IPS-20b (cell line): ENCODE results near the gene TAOK2.

ENCODE experiments used
- H3K27ac ChIP-seq: one replicate; pipeline ENCODE4 v1.5.1; 2013; ENCODE audit warnings: low read length
- H3K27me3 ChIP-seq: 2 replicates; pipeline ENCODE4 v1.6.1; 2013; ENCODE audit warnings: mild to moderate bottlenecking, low read length, inconsistent platforms; ENCODE audit not compliant: insufficient read depth
- H3K36me3 ChIP-seq: 2 replicates; pipeline ENCODE4 v1.6.1; 2013; ENCODE audit warnings: low read depth, mild to moderate bottlenecking, inconsistent platforms, low read length, moderate library complexity; ENCODE audit not compliant: insufficient read depth
- H3K4me1 ChIP-seq: 2 replicates; pipeline ENCODE4 v1.6.1; 2013; ENCODE audit warnings: mild to moderate bottlenecking, control low read depth, inconsistent platforms, low read length, moderate library complexity; ENCODE audit not compliant: insufficient read depth
- H3K4me3 ChIP-seq: 2 replicates; pipeline ENCODE4 v1.5.1; 2013; ENCODE audit warnings: mild to moderate bottlenecking, low read length, inconsistent platforms
- H3K9ac ChIP-seq: 2 replicates; pipeline ENCODE4 v1.6.1; 2013; ENCODE audit warnings: low read depth, mild to moderate bottlenecking, inconsistent platforms, low read length, moderate library complexity
- H3K9me3 ChIP-seq: 2 replicates; pipeline ENCODE4 v1.6.1; 2013; ENCODE audit warnings: mild to moderate bottlenecking, low read depth, low read length, inconsistent platforms; ENCODE audit not compliant: insufficient read depth

The TAOK2 gene

GRCh38 chr16:29983420-29984136 is 9.9 kb downstream of the TAOK2 start:
- Histone ChIP-seq H3K4me3 (no peak overlapping the region), H3K27me3 (no peaks in the 10 kb centered on the region), H3K36me3 (peaks cover 92% of the 10 kb centered on the region), H3K9ac (no peak overlapping the region), H3K9me3 (no peaks in the 10 kb centered on the region), H3K4me1 (no peaks in the 10 kb centered on the region), H3K27ac (no peak overlapping the region)

GRCh38 chr16:29984137-29984763 is 10.6 kb downstream of the TAOK2 start:
- H3K27ac ChIP-seq, result no peak overlapping the region
- no peak overlapping the region for H3K9ac ChIP-seq
- H3K4me1 ChIP-seq, result no peaks in the 10 kb centered on the region
- H3K36me3 ChIP-seq, result peaks cover 91% of the 10 kb centered on the region
- H3K9me3 ChIP-seq, result no peaks in the 10 kb centered on the region
- H3K27me3 ChIP-seq, result no peaks in the 10 kb centered on the region
- H3K4me3 ChIP-seq, result no peak overlapping the region

- H3K4me1 ChIP-seq, result no peaks in the 10 kb centered on the region
- H3K36me3 ChIP-seq, result peaks cover 91% of the 10 kb centered on the region
- no peak overlapping the region for H3K27ac ChIP-seq
- H3K9ac ChIP-seq, result no peak overlapping the region
- H3K27me3 ChIP-seq, result no peaks in the 10 kb centered on the region
- H3K9me3 ChIP-seq, result no peaks in the 10 kb centered on the region
- no peak overlapping the region for H3K4me3 ChIP-seq
Observed at GRCh38 chr16:29984764-29985147, 11.1 kb downstream of the TAOK2 start.

- H3K9me3 ChIP-seq, result no peaks in the 10 kb centered on the region
- no peak overlapping the region for H3K9ac ChIP-seq
- H3K4me1 ChIP-seq, result no peaks in the 10 kb centered on the region
- peaks cover 91% of the 10 kb centered on the region for H3K36me3 ChIP-seq
- no peak overlapping the region for H3K27ac ChIP-seq
- no peaks in the 10 kb centered on the region for H3K27me3 ChIP-seq
- no peak overlapping the region for H3K4me3 ChIP-seq
Observed at GRCh38 chr16:29985271-29985811, 11.7 kb downstream of the TAOK2 start.

- Histone ChIP-seq H3K9ac (no peak overlapping the region), H3K4me1 (no peaks in the 10 kb centered on the region), H3K27me3 (no peaks in the 10 kb centered on the region), H3K4me3 (no peak overlapping the region), H3K9me3 (no peaks in the 10 kb centered on the region), H3K36me3 (peaks cover 86% of the 10 kb centered on the region), H3K27ac (no peak overlapping the region)
Observed at GRCh38 chr16:29986231-29986630, 12.6 kb downstream of the TAOK2 start.

GRCh38 chr16:29986931-29987330 is 13.3 kb downstream of the TAOK2 start:
- no peak overlapping the region for H3K27ac ChIP-seq
- no peaks in the 10 kb centered on the region for H3K27me3 ChIP-seq
- H3K4me1 ChIP-seq, result no peaks in the 10 kb centered on the region
- H3K9ac ChIP-seq, result no peak overlapping the region
- peaks cover 80% of the 10 kb centered on the region for H3K36me3 ChIP-seq
- no peak overlapping the region for H3K4me3 ChIP-seq
- H3K9me3 ChIP-seq, result no peaks in the 10 kb centered on the region

GRCh38 chr16:29987371-29988085 is 13.9 kb downstream of the TAOK2 start:
- no peaks in the 10 kb centered on the region for H3K4me1 ChIP-seq
- H3K9me3 ChIP-seq, result no peaks in the 10 kb centered on the region
- no peak overlapping the region for H3K9ac ChIP-seq
- no peak overlapping the region for H3K27ac ChIP-seq
- no peak overlapping the region for H3K4me3 ChIP-seq
- H3K27me3 ChIP-seq, result no peaks in the 10 kb centered on the region
- peaks cover 80% of the 10 kb centered on the region for H3K36me3 ChIP-seq

GRCh38 chr16:29988346-29989075 is 14.8 kb downstream of the TAOK2 start:
- Histone ChIP-seq H3K9me3 (no peaks in the 10 kb centered on the region), H3K27me3 (no peaks in the 10 kb centered on the region), H3K4me3 (no peak overlapping the region), H3K36me3 (peaks cover 80% of the 10 kb centered on the region), H3K9ac (no peak overlapping the region), H3K4me1 (no peaks in the 10 kb centered on the region), H3K27ac (no peak overlapping the region)

- peaks cover 73% of the 10 kb centered on the region for H3K36me3 ChIP-seq
- no peaks in the 10 kb centered on the region for H3K27me3 ChIP-seq
- no peaks in the 10 kb centered on the region for H3K9me3 ChIP-seq
- H3K27ac ChIP-seq, result no peak overlapping the region
- no peaks in the 10 kb centered on the region for H3K4me1 ChIP-seq
- H3K9ac ChIP-seq, result no peak overlapping the region
- no peak overlapping the region for H3K4me3 ChIP-seq
Observed at GRCh38 chr16:29989111-29989858, 15.6 kb downstream of the TAOK2 start.

- no peak overlapping the region for H3K9ac ChIP-seq
- no peaks in the 10 kb centered on the region for H3K4me1 ChIP-seq
- peaks cover 66% of the 10 kb centered on the region for H3K36me3 ChIP-seq
- no peaks in the 10 kb centered on the region for H3K9me3 ChIP-seq
- no peak overlapping the region for H3K4me3 ChIP-seq
- no peak overlapping the region for H3K27ac ChIP-seq
- H3K27me3 ChIP-seq, result no peaks in the 10 kb centered on the region
Observed at GRCh38 chr16:29990034-29990433, 16.4 kb downstream of the TAOK2 start.
